CD4-positive, alpha-beta T cell (primary cell): Measurements from ENCODE around the gene TMEM150B. TPM values are rescaled to one million over a fixed set of nuclear protein-coding genes. Genes with fewer than 3 reads are reported as not detected.

Experiments
- ATAC-seq: fragments of 200-7000 bp; cut with Tn5 transposase; one replicate; pipeline ENCODE4 v1.10.0; 2022; ENCODE audit warnings: mild to moderate bottlenecking; ENCODE audit not compliant: poor library complexity
- CTCF ChIA-PET: fragments of 350-600 bp; sonication (Branson Sonifier 250); formaldehyde crosslinking; loops from one replicate; lab custom pipeline; 2021; ENCODE audit warnings: antibody characterized with exemption, inconsistent platforms; lab: Charles Lee
- POLR2A ChIA-PET: fragments of 350-600 bp; sonication (Branson Sonifier 250); formaldehyde crosslinking; loops from one replicate; lab custom pipeline; 2021; ENCODE audit warnings: antibody characterized with exemption, inconsistent platforms; lab: Charles Lee
- DNase-seq, 14 experiments: peaks; one replicate each; pipeline ENCODE4 v3.0.0-alpha.2; 2013 to 2020; ENCODE audit warnings: mixed read lengths in 2 of 14
- H3K27ac ChIP-seq, 2 donors: one replicate each; pipeline versions ENCODE4 v1.5.1 to v1.7.0; 2013; ENCODE audit warnings: low read length in 2 of 2, low read depth in 1 of 2, mild to moderate bottlenecking in 1 of 2
- H3K27me3 ChIP-seq, 2 experiments: 1 replicate in 1 of 2; 2 replicates in 1 of 2; pipeline versions ENCODE4 v1.6.1 to v1.7.0; 2013; ENCODE audit warnings: low read length in 2 of 2, control low read depth in 1 of 2, mild to moderate bottlenecking in 1 of 2, moderate library complexity in 1 of 2; ENCODE audit not compliant: insufficient read depth in 2 of 2, control insufficient read depth in 1 of 2
- H3K36me3 ChIP-seq: one replicate; pipeline ENCODE4 v1.6.1; 2013; ENCODE audit warnings: low read length, control low read depth; ENCODE audit not compliant: insufficient read depth
- H3K4me1 ChIP-seq: one replicate; pipeline ENCODE4 v1.6.1; 2013; ENCODE audit warnings: low read length, control low read depth; ENCODE audit not compliant: insufficient read depth
- H3K4me3 ChIP-seq: one replicate; pipeline ENCODE4 v1.5.1; 2013; ENCODE audit warnings: mild to moderate bottlenecking, low read length, moderate library complexity
- H3K9me3 ChIP-seq, 2 experiments: 1 replicate in 1 of 2; 2 replicates in 1 of 2; pipeline versions ENCODE4 v1.6.1 to v1.7.0; 2013; ENCODE audit warnings: low read length in 2 of 2, mild to moderate bottlenecking in 2 of 2, control low read depth in 1 of 2, moderate library complexity in 1 of 2; ENCODE audit not compliant: control insufficient read depth in 1 of 2, insufficient read depth in 1 of 2
- H3K27ac Mint-ChIP-seq: one replicate; pipeline ENCODE4 v1.8.0; 2020; ENCODE audit warnings: mixed read lengths
- H3K27me3 Mint-ChIP-seq: one replicate; pipeline ENCODE4 v1.8.0; 2021; ENCODE audit warnings: mixed read lengths
- H3K36me3 Mint-ChIP-seq: one replicate; pipeline ENCODE4 v1.8.0; 2021; ENCODE audit warnings: low read depth, mixed read lengths
- H3K4me1 Mint-ChIP-seq: one replicate; pipeline ENCODE4 v1.8.0; 2021; ENCODE audit warnings: low read depth, mixed read lengths
- H3K4me3 Mint-ChIP-seq: one replicate; pipeline ENCODE4 v1.8.0; 2020; ENCODE audit warnings: mild to moderate bottlenecking, mixed read lengths
- H3K9me3 Mint-ChIP-seq: one replicate; pipeline ENCODE4 v1.8.0; 2020; ENCODE audit warnings: mixed read lengths
- intact Hi-C, 2 experiments: fragments of 100-400 bp; cut with DNase I in 1 of 2; cut with micrococcal nuclease in 1 of 2; formaldehyde crosslinking; loops; one replicate each; pipeline versions ENCODE4 v1.15.1 to v1.9.0; 2023 to 2025; cut with DNase I, micrococcal nuclease
- total RNA-seq, 174 experiments: library from RNA in 2 of 174; stranded (reverse) in 2 of 174; gene quantifications; one replicate each; pipeline ENCODE4 v1.2.3 and lab custom pipeline; 2021 to 2026
- TF ChIP-seq, protein P1 (sequence below): fragments of 200-600 bp; IDR thresholded peaks from one replicate; pipeline ENCODE4 v1.8.0; 2022; ENCODE audit warnings: antibody characterized with exemption, mild to moderate bottlenecking

TMEM150B gene
- total RNA-seq, 2 experiments from 2014 or later = not detected

DNA sequence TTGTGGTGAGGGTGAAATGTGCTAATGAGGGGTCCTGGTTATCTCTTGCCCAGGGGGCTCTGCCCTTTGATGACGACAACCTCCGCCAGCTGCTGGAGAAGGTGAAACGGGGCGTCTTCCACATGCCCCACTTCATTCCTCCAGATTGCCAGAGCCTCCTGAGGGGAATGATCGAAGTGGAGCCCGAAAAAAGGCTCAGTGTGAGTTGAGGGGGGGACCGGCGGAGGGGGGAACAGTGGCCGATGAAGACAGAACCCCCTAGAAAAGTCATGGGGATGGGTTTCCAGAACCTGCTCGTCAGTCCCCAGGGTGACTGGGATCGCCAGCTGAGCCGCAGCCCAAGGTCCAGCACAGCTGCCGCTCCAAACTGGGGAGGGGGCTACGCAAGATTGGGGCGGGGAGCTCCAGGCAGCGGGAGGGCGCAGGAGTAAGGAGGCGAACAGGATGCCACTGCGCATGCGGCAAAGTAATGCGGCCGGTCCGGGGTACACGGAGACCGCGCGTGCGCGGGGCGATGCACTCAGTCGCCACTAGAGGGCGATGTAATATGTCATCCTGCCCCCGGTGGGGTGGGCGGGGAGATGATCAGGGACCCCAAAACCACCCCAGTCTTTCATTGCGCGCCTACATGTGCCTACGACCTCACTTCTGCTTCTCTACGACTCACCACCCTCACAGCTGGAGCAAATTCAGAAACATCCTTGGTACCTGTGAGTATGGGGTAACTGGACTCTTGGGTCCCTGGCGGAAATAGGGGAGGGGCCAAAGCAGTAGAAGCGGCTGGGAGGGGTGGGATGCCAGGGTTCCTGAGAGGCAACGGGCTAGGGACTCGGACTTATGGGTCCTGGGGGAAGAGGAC lies 23.5 kb downstream of the TMEM150B start:
- Histone ChIP-seq H3K9me3 (no peaks in the 10 kb centered on the region), H3K36me3 (no peaks in the 10 kb centered on the region), H3K27ac (no peak overlapping the region), H3K4me1 (peaks cover 21% of the 10 kb centered on the region), H3K4me3 (peak overlapping the region; percentile 37), H3K27me3 (no peaks in the 10 kb centered on the region)
- no peaks in the 10 kb centered on the region for H3K9me3 Mint-ChIP-seq
- intact Hi-C loops = loop anchor here (1.0 to 10.0 kb wide), 9 partner anchors 36 to 203 kb away; partner anchors contain the start of gene TMEM238 (in 1 of the 2)
- peaks cover 14% of the 10 kb centered on the region for H3K4me1 Mint-ChIP-seq
- no peaks in the 10 kb centered on the region for H3K27me3 Mint-ChIP-seq
- no peaks in the 10 kb centered on the region for H3K36me3 Mint-ChIP-seq
- DNase-seq = peak; percentile 87 to 98 (median 94)
- TF ChIP-seq, protein P1, sequence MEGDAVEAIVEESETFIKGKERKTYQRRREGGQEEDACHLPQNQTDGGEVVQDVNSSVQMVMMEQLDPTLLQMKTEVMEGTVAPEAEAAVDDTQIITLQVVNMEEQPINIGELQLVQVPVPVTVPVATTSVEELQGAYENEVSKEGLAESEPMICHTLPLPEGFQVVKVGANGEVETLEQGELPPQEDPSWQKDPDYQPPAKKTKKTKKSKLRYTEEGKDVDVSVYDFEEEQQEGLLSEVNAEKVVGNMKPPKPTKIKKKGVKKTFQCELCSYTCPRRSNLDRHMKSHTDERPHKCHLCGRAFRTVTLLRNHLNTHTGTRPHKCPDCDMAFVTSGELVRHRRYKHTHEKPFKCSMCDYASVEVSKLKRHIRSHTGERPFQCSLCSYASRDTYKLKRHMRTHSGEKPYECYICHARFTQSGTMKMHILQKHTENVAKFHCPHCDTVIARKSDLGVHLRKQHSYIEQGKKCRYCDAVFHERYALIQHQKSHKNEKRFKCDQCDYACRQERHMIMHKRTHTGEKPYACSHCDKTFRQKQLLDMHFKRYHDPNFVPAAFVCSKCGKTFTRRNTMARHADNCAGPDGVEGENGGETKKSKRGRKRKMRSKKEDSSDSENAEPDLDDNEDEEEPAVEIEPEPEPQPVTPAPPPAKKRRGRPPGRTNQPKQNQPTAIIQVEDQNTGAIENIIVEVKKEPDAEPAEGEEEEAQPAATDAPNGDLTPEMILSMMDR = peak; percentile 95
- POLR2A ChIA-PET = interaction anchor here (0.6 to 1.9 kb wide), 4 partner anchors 21 to 142 kb away, joined by 3 to 7 read pairs (median 4); partner anchors contain the start of genes HSPBP1 and KMT5C
- peak overlapping the region; percentile 61 for H3K27ac Mint-ChIP-seq
- peak overlapping the region; percentile 88 for H3K4me3 Mint-ChIP-seq
- CTCF ChIA-PET = interaction anchor here (0.6 to 3.0 kb wide), 14 partner anchors 10 to 1965 kb away, joined by 3 to 31 read pairs (median 5); partner anchors contain the start of genes HSPBP1, KMT5C, PPP6R1 and TMEM238
- peak; percentile 89 for ATAC-seq

DNA sequence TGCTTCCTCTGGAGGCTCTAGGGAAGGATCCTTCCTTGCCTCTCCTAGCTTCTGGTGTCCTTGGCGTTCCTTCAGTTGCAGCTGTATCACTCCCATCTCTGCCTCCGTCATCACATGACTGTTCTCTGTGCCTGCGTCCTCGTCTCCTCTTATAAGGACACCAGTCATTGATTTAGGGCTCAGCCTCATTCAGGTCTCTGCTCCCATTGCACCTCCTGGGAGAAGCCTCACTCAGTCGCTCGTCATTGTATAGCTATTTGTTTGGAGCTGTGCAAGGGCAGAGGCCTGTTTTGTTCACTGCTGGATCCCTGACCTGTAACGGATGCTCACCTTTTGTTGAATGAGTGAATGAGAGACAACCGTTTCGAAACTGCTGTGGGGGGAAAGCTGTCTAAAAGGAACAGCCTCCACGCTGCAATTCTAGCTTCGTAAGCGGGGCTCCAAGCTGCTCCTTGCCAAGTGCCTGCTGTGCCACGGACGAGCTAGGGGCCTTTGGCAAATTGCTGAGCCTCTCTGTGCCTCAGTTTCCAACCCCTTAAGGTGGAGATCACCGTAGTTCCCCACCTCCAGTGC lies 24.2 kb downstream of the TMEM150B start:
- CTCF ChIA-PET = interaction anchor here (0.6 to 3.0 kb wide), 11 partner anchors 9 to 1964 kb away, joined by 3 to 31 read pairs (median 8); partner anchors contain the start of genes HSPBP1, KMT5C, PPP6R1 and TMEM238
- H3K27ac Mint-ChIP-seq = no peak overlapping the region
- ATAC-seq (no peak), DNase-seq (no peak)
- no peaks in the 10 kb centered on the region for H3K36me3 Mint-ChIP-seq
- no peak overlapping the region for H3K27ac ChIP-seq
- no peak overlapping the region for H3K4me3 Mint-ChIP-seq
- POLR2A ChIA-PET = interaction anchor here (1.2 to 1.9 kb wide), 2 partner anchors 21 to 38 kb away, joined by 5 to 7 read pairs; partner anchors contain the start of genes HSPBP1 and KMT5C
- no peaks in the 10 kb centered on the region for H3K27me3 ChIP-seq
- peaks cover 14% of the 10 kb centered on the region for H3K4me1 Mint-ChIP-seq
- TF ChIP-seq, protein P1 = no peak
- H3K36me3 ChIP-seq = no peaks in the 10 kb centered on the region
- no peaks in the 10 kb centered on the region for H3K9me3 ChIP-seq
- peaks cover 20% of the 10 kb centered on the region for H3K4me1 ChIP-seq
- no peaks in the 10 kb centered on the region for H3K9me3 Mint-ChIP-seq
- H3K4me3 ChIP-seq = no peak overlapping the region
- intact Hi-C loops = loop anchor here (1.0 to 10.0 kb wide), 6 partner anchors 83 to 204 kb away; partner anchors contain the start of gene TMEM238 (in 1 of the 2)
- H3K27me3 Mint-ChIP-seq = no peaks in the 10 kb centered on the region

DNA sequence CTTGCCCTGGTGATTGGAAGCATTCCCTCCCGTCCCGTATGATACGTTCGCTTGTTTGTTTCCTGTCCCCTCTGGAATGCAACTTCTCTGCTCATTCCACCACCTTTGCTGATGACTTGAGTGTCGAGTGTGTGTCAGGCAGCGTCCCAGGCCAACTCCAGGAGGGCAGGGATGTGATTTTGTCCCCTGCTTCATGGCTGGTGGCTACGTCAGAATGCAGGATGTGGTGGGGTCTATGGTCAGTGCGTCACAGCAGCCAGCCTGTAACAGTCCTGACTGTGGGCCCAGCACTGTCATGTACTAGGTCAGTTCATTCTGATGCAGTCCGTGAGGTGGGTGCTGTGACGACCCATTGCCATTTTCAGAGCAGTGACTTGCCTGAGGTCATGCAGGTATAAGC lies 25.1 kb downstream of the TMEM150B start:
- TF ChIP-seq, protein P1 = no peak
- Histone ChIP-seq H3K4me1 (peaks cover 13% of the 10 kb centered on the region), H3K9me3 (no peaks in the 10 kb centered on the region), H3K27ac (no peak overlapping the region), H3K27me3 (no peaks in the 10 kb centered on the region), H3K4me3 (no peak overlapping the region), H3K36me3 (no peaks in the 10 kb centered on the region)
- intact Hi-C loops = loop anchor here (5.0 to 10.0 kb wide), 3 partner anchors 123 to 205 kb away; no protein-coding TSS in a partner anchor
- CTCF ChIA-PET = no interaction called here
- Mint-ChIP-seq H3K4me1 (peaks cover 8% of the 10 kb centered on the region), H3K4me3 (no peak overlapping the region), H3K36me3 (no peaks in the 10 kb centered on the region), H3K27ac (no peak overlapping the region), H3K9me3 (no peaks in the 10 kb centered on the region), H3K27me3 (no peaks in the 10 kb centered on the region)
- ATAC-seq = no peak
- POLR2A ChIA-PET = no interaction called here
- DNase-seq = no peak
